ENCODE measurements around the gene CDRT15.
"Not testable (repeated sequence)": the region's sequence is repeated elsewhere in the genome, so short reads cannot be mapped to it uniquely, and the experiment has no call there.

CDRT15 gene

GRCh38 chr17:14236762-14237161 is at the start of gene CDRT15:
CDRT15 (minus strand) TSS chr17:14236862; CDS start chr17:14236833, 29 bp downstream.
- in situ Hi-C loops (cut with HindIII; ENCODE audit: low sequenced_read_pairs); DNase-seq (ENCODE audit: low read depth); H3K4me3 ChIP-seq (ENCODE audit: low read depth, low read length): not testable (repeated sequence)

GRCh38 chr17:14282726-14283125 is 46.1 kb upstream of the CDRT15 start:
- in situ Hi-C loops (cut with HindIII; ENCODE audit: low sequenced_read_pairs): no loop called here

DNA sequence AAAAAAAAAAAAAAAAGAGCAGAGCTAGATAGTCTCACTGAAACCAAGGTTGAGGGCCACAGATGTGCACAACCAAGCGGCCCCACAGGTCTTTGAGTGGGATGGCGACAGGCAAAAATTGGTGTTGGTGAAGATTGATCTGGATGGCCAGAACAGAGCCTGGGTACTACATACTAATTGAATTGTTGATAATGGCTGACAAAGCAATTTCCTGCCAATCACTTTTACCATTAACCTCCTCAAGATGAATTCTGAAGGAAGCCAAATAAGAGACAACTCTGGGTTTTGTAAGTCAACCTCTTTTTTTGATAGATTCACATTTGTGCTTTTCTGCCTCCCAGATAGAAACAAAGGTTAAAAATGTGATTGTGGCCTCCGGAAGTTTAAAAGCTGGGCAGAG is 44.9 kb upstream of the CDRT15 start:
- no peak for DNase-seq (ENCODE audit: low read depth)
- H3K4me3 ChIP-seq (ENCODE audit: low read depth, low read length): no peak overlapping the region
- TF ChIP-seq, protein P1, sequence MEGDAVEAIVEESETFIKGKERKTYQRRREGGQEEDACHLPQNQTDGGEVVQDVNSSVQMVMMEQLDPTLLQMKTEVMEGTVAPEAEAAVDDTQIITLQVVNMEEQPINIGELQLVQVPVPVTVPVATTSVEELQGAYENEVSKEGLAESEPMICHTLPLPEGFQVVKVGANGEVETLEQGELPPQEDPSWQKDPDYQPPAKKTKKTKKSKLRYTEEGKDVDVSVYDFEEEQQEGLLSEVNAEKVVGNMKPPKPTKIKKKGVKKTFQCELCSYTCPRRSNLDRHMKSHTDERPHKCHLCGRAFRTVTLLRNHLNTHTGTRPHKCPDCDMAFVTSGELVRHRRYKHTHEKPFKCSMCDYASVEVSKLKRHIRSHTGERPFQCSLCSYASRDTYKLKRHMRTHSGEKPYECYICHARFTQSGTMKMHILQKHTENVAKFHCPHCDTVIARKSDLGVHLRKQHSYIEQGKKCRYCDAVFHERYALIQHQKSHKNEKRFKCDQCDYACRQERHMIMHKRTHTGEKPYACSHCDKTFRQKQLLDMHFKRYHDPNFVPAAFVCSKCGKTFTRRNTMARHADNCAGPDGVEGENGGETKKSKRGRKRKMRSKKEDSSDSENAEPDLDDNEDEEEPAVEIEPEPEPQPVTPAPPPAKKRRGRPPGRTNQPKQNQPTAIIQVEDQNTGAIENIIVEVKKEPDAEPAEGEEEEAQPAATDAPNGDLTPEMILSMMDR (IDR thresholded peaks at IDR 0.05; ENCODE audit: low read depth, low read length, missing control alignments): no peak
- in situ Hi-C loops (cut with HindIII; ENCODE audit: low sequenced_read_pairs): no loop called here

More at GRCh38 chr17:14282726-14283125, 46.1 kb upstream of the CDRT15 start:
- DNase-seq (ENCODE audit: low read depth): no peak
- TF ChIP-seq, protein P1 (IDR thresholded peaks at IDR 0.05; ENCODE audit: low read depth, low read length, missing control alignments): no peak
- no peak overlapping the region for H3K4me3 ChIP-seq (ENCODE audit: low read depth, low read length)

DNA sequence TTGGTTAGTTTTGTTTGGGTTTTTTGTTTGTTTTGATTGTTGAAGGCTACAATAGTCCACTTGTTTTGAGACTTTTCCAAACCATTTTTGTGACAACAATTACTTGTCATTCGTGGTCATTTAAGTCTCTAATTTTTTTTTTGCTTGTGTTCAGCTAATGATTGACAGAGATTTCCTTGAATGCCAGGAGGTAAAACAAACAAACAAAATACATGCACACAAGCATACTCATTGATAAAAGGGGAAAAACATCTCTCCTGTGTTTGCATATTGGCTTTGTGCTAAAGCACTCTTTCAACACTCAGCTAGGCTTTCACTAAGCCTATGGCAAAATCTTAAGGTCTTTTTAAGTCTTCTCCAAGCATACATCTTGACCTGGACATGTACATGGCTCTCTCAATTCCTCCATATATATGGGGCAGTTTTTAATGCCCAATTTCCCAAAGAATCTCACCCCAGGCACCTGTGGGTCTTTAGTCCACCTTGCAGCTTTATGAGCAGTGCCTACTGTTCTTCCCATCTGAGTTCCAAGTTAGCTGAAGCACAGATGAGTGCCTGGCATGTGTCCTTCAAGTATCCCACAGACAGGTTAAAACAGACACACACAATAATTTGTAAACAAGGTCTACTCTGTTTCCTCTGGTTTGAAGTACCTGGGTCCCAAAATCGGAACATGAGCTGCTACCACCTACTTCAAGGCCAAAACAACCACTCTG is 40.0 kb upstream of the CDRT15 start:
- no peak overlapping the region for H3K4me3 ChIP-seq (ENCODE audit: low read depth, low read length)
- in situ Hi-C loops (cut with HindIII; ENCODE audit: low sequenced_read_pairs): no loop called here
- no peak for DNase-seq (ENCODE audit: low read depth)
- TF ChIP-seq, protein P1 (IDR thresholded peaks at IDR 0.05; ENCODE audit: low read depth, low read length, missing control alignments): no peak

DNA sequence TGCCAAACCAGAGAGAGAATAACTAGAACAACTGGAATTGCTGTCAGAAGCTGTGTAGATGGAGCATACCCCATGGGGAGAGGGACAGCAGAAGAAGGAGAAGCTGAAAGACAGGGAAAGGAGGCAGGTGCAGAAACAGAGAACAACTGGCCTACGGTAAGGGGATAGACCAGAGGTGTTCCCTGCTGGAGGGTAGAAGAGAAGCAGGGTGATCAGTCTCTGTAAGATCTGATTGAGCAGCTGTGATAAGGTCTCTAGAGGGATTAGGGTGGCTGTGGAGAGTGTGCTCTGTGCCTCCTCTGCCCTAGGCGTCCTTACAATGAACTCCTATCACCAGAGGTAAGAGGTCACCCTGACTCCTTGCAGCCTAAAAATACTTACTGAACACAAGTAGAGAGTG is 33.8 kb upstream of the CDRT15 start:
- TF ChIP-seq, protein P1 (IDR thresholded peaks at IDR 0.05; ENCODE audit: low read depth, low read length, missing control alignments): no peak
- in situ Hi-C loops (cut with HindIII; ENCODE audit: low sequenced_read_pairs): no loop called here
- no peak overlapping the region for H3K4me3 ChIP-seq (ENCODE audit: low read depth, low read length)
- no peak for DNase-seq (ENCODE audit: low read depth)

GRCh38 chr17:14269473-14269872 is 32.8 kb upstream of the CDRT15 start:
- DNase-seq (ENCODE audit: low read depth): no peak
- in situ Hi-C loops (cut with HindIII; ENCODE audit: low sequenced_read_pairs): no loop called here
- TF ChIP-seq, protein P1 (IDR thresholded peaks at IDR 0.05; ENCODE audit: low read depth, low read length, missing control alignments): no peak
- no peak overlapping the region for H3K4me3 ChIP-seq (ENCODE audit: low read depth, low read length)

GRCh38 chr17:14268264-14268663 is 31.6 kb upstream of the CDRT15 start:
- TF ChIP-seq, protein P1 (IDR thresholded peaks at IDR 0.05; ENCODE audit: low read depth, low read length, missing control alignments): no peak
- no peak for DNase-seq (ENCODE audit: low read depth)
- no peak overlapping the region for H3K4me3 ChIP-seq (ENCODE audit: low read depth, low read length)
- in situ Hi-C loops (cut with HindIII; ENCODE audit: low sequenced_read_pairs): no loop called here
